ENCODE results near the gene CSNK1G2. TPM values are rescaled to one million over a fixed set of nuclear protein-coding genes. Genes with fewer than 3 reads are reported as not detected.

Gene CSNK1G2
- total and polyA plus RNA-seq, 2 of the 13 experiments (the other 11 are each of a cell fraction or from before 2014, with no cell fraction given), result 53.8 to 72.5 TPM

GRCh38 chr19:1912760-1913505 lies 28.0 kb upstream of the CSNK1G2 start:
- Histone ChIP-seq H3K4me3 (replicated peaks in 1 of 3; ENCODE audit: insufficient read depth in 1 of 3, low read depth in 2 of 3, low read length in 3 of 3) (no peak overlapping the region), H3K27me3 (ENCODE audit: control insufficient read depth in 1 of 2, insufficient read depth in 2 of 2, low read length in 2 of 2) (no peaks in the 10 kb centered on the region; a peak in 1 of 5 replicates), H3K36me3 (replicated peaks in 1 of 2; ENCODE audit: control insufficient read depth in 1 of 2, insufficient read depth in 2 of 2, low read length in 2 of 2) (peaks cover 6 to 26% of the 10 kb centered on the region in 2 experiments; a peak in 4 of 5 replicates), H3K4me1 (ENCODE audit: insufficient read depth, low read length) (peaks cover 17% of the 10 kb centered on the region), H4K20me1 (ENCODE audit: insufficient read depth, low read length) (peaks cover 4% of the 10 kb centered on the region; the same call in 1 of the 2 replicates), H3K9me3 (ENCODE audit: low read length) (no peaks in the 10 kb centered on the region), H2AFZ (ENCODE audit: low read length) (no peak overlapping the region), H3K27ac (ENCODE audit: extremely low read length, insufficient read depth, low read length) (no peak overlapping the region), H3K79me2 (ENCODE audit: insufficient read depth, low read length) (peaks cover 39% of the 10 kb centered on the region), H3K4me2 (ENCODE audit: low read depth, low read length) (no peak overlapping the region), H3K9ac (ENCODE audit: insufficient read depth, low read depth, low read length) (no peak overlapping the region)
- in situ Hi-C loops (cut with HindIII; ENCODE audit: extremely low pct_ligation_motif_present, low pct_unique_long_range_greater_than_20kb), result no loop called here
- ATAC-seq, result no peak
- DNase-seq (ENCODE audit: low spot score), result no peak
- POLR2A ChIA-PET, result no interaction called here
- intact Hi-C loops (cut with micrococcal nuclease; ENCODE audit: unreplicated experiment), result no loop called here
- no TSS peak for BruUV-seq (replicated peaks)
- CTCF ChIA-PET (ENCODE audit: low intra/inter-chr PET ratio, low total read pairs), result no interaction called here
- FAIRE-seq, result no peak
- 96% methylated on average over 68 of the region's 77 CpGs for whole genome bisulfite sequencing (ENCODE audit: low lambda C conversion rate)
- TF ChIP-seq ZNF20 (CRISPR knock-in tag; IDR thresholded peaks at IDR 0.05), result no peak
- no peak for TF ChIP-seq ZHX2 (IDR thresholded peaks at IDR 0.05; ENCODE audit: low read depth)
- no peak for TF ChIP-seq ZHX2 (CRISPR knock-in tag; IDR thresholded peaks at IDR 0.05; ENCODE audit: borderline replicate concordance)
- TF ChIP-seq ZNF512B (CRISPR knock-in tag; IDR thresholded peaks at IDR 0.05; ENCODE audit: borderline replicate concordance), result no peak
- no peak for TF ChIP-seq ZNF850 (CRISPR knock-in tag; conservative IDR thresholded peaks at IDR 0.05)
- no peak for TF ChIP-seq PHF20 (CRISPR knock-in tag; IDR thresholded peaks at IDR 0.05)
- no peak for TF ChIP-seq HDAC1 (CRISPR knock-in tag; IDR thresholded peaks at IDR 0.05)
- TF ChIP-seq SIX4 (CRISPR knock-in tag; IDR thresholded peaks at IDR 0.05), result no peak
- no peak for TF ChIP-seq CEBPZ (IDR thresholded peaks at IDR 0.05; ENCODE audit: low read length)
- no peak for TF ChIP-seq RORA (CRISPR knock-in tag; IDR thresholded peaks at IDR 0.05)
